HK-2 (cell line): ENCODE results near the gene EPO.

Source experiments
- DNase-seq: peaks from one replicate; pipeline ENCODE4 v3.0.0-alpha.2; 2018; ENCODE audit not compliant: unreplicated experiment

EPO gene

GRCh38 chr7:100720279-100720670 is at the start of gene EPO:
TSS of gene EPO (plus strand) at chr7:100720468. CDS start at chr7:100720981, 513 bp downstream.
- DNase-seq: no peak

GRCh38 chr7:100671353-100672327 is 48.6 kb upstream of the EPO start:
- no peak for DNase-seq

- DNase-seq: peak; percentile 99
Observed at GRCh38 chr7:100673302-100673941, 46.8 kb upstream of the EPO start, which contains the start of gene GNB2. TSS of gene GNB2 (plus strand) at chr7:100673740. CDS start at chr7:100676266, 2,526 bp downstream.

GRCh38 chr7:100673942-100674410 is 46.3 kb upstream of the EPO start:
- no peak for DNase-seq

GRCh38 chr7:100674411-100675104 is 45.7 kb upstream of the EPO start:
- peak; percentile 50 for DNase-seq

- no peak for DNase-seq
Observed at GRCh38 chr7:100675105-100675451, 45.2 kb upstream of the EPO start.

- no peak for DNase-seq
Observed at GRCh38 chr7:100675581-100676350, 44.5 kb upstream of the EPO start.

- DNase-seq: no peak
Observed at GRCh38 chr7:100676501-100677306, 43.6 kb upstream of the EPO start.

- DNase-seq: no peak
Observed at GRCh38 chr7:100677308-100678267, 42.7 kb upstream of the EPO start.

- DNase-seq: no peak
Observed at GRCh38 chr7:100678291-100678984, 41.8 kb upstream of the EPO start.

- DNase-seq: no peak
Observed at GRCh38 chr7:100679129-100679926, 40.9 kb upstream of the EPO start.

GRCh38 chr7:100679927-100680575 is 40.2 kb upstream of the EPO start:
- DNase-seq: no peak

- DNase-seq: no peak
Observed at GRCh38 chr7:100680576-100681271, 39.5 kb upstream of the EPO start.

- DNase-seq: no peak
Observed at GRCh38 chr7:100681491-100682227, 38.6 kb upstream of the EPO start.

GRCh38 chr7:100682228-100682741 is 38.0 kb upstream of the EPO start:
- DNase-seq: no peak
